Peyer's patch (tissue), 4 donors: ENCODE measurements around the gene SEMA3B.

ENCODE experiments used
- CTCF ChIP-seq, 6 experiments: fragments of 450-650 bp in 4 of 6; fragments of 200-600 bp in 2 of 6; sonication (generic) in 1 of 6; IDR thresholded peaks; one replicate each; pipeline ENCODE4 v1.5.1; 2017 to 2019; ENCODE audit warnings: antibody characterized with exemption in 6 of 6, mild to moderate bottlenecking in 3 of 6, moderate library complexity in 1 of 6
- POLR2A ChIP-seq, 2 donors: fragments of 450-650 bp; IDR thresholded peaks; one replicate each; pipeline ENCODE4 v1.5.1; 2017; ENCODE audit warnings: antibody characterized with exemption in 2 of 2, mild to moderate bottlenecking in 2 of 2, moderate library complexity in 2 of 2

DNA sequence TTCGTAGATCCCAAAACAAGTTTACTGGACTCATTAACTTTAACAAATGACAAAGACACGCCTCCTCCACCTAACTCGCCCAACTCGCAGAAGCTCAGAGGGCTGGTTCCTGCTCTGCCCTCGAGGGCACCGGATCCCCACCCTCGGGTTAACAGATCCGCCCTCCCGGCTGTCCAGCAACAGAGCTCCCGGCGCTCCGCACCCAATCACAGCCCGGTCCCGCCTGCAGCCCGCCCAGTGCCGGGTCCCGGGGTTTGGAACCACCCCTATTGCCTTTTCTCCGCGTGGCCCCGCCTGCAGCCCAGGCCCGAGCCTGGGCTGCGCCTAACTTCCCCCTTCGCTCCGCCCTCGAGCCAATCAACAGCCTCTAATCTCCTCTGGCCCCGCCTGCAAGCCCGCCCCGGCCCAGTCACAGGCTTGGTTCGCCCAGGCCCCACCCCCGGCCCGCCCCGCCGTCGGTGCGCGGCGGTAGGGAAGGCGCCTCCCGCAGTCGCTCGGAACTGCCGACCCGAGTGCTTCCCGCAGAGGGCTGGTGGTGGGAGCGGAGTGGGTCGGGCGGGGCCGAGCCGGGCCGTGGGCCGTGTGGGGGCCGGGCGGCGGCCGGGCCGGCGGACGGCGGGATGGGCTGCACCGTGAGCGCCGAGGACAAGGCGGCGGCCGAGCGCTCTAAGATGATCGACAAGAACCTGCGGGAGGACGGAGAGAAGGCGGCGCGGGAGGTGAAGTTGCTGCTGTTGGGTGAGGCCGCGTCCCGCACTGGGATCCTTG lies 33.0 kb upstream of the SEMA3B start, which contains the start of gene GNAI2:
- TF ChIP-seq POLR2A (IDR thresholded peaks at IDR 0.05): peak; percentile 75 to 94
- peak in 3 of 6 experiments; percentile 9 to 22 (median 11) for TF ChIP-seq CTCF (IDR thresholded peaks at IDR 0.05)
